ENCODE measurements around the gene PALM3. TPM values are rescaled to one million over a fixed set of nuclear protein-coding genes. Genes with fewer than 3 reads are reported as not detected.

PALM3 gene
- total RNA-seq, 2 donors from 2014 or later = 0.10 TPM; not detected in 1

- Mint-ChIP-seq H3K36me3 (ENCODE audit: insufficient read depth in 2 of 2) (peaks cover 4 to 5% of the 10 kb centered on the region in 2 donors), H3K4me3 (peak overlapping the region; percentile 81 to 87), H3K27ac (peak overlapping the region; percentile 83), H3K4me1 (ENCODE audit: low read depth) (peaks cover 48% of the 10 kb centered on the region), H3K27me3 (ENCODE audit: low read depth) (no peaks in the 10 kb centered on the region), H3K9me3 (no peaks in the 10 kb centered on the region)
- no peak for DNase-seq
- no peak for ATAC-seq (replicated peaks in 1 of 2)
Measured at GRCh38 chr19:14004619-14005348, 57.1 kb downstream of the PALM3 start.

Other genes with a start within 250 kb of the PALM3 start
- gene NANOS3, start 184.9 kb downstream of the PALM3 start, total RNA-seq = 1 to 10 TPM; 3.1 to 3.8 TPM
- 10 to 100 TPM; 13.2 to 15.7 TPM for gene BRME1, start 156.0 kb downstream of the PALM3 start, total RNA-seq
- 10 to 100 TPM; 39.4 to 44.7 TPM for gene CC2D1A, start 155.9 kb downstream of the PALM3 start, total RNA-seq
- under 1 TPM in 1 of 2 donors, not detected in 1; 0.81 TPM for gene PODNL1, start 123.7 kb downstream of the PALM3 start, total RNA-seq
- 10 to 100 TPM; 62.9 to 79.8 TPM for gene DCAF15, start 109.6 kb downstream of the PALM3 start, total RNA-seq
- gene RFX1, start 55.8 kb downstream of the PALM3 start, total RNA-seq = 10 to 100 TPM; 11.4 to 11.9 TPM
- not detected for gene RLN3, start 33.9 kb downstream of the PALM3 start, total RNA-seq
- gene IL27RA, start 30.3 kb downstream of the PALM3 start, total RNA-seq = 10 to 100 TPM; 67.0 to 75.2 TPM
- 1 to 10 TPM; 4.6 to 5.8 TPM for gene MISP3, start 10.7 kb upstream of the PALM3 start, total RNA-seq
- gene C19orf67, start 23.7 kb upstream of the PALM3 start, total RNA-seq = not detected
- 10 to 100 TPM; 41.6 to 77.1 TPM for gene SAMD1, start 28.7 kb upstream of the PALM3 start, total RNA-seq
- gene PRKACA, start 55.7 kb upstream of the PALM3 start, total RNA-seq = 10 to 100 TPM; 67.7 to 75.0 TPM
- 10 to 100 TPM; 71.3 to 84.4 TPM for gene ASF1B, start 74.5 kb upstream of the PALM3 start, total RNA-seq
- gene ADGRL1, start 144.1 kb upstream of the PALM3 start, total RNA-seq = 10 to 100 TPM; 15.0 to 21.2 TPM